ENCODE results near the gene PSEN1. TPM values are rescaled to one million over a fixed set of nuclear protein-coding genes. Genes with fewer than 3 reads are reported as not detected.

The PSEN1 gene
- total RNA-seq, 1 donor = 45.4 TPM

DNA sequence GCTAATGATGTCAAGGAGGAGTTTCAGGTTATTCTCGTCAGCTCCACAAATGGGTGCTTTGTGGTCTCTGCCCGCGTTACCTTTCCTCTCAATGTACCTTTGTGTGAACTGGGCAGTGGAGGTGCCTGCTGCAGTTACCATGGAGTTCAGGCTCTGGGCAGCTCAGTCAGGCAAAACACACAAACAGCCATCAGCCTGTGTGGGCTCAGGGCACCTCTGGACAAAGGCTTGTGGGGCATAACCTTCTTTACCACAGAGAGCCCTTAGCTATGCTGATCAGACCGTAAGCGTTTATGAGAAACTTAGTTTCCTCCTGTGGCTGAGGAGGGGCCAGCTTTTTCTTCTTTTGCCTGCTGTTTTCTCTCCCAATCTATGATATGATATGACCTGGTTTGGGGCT is 84.3 kb downstream of the PSEN1 start:
- no peaks in the 10 kb centered on the region for H3K4me1 ChIP-seq (ENCODE audit: insufficient read depth, low read length)
- H3K9me3 ChIP-seq (ENCODE audit: low read depth, low read length) = no peaks in the 10 kb centered on the region
- no peaks in the 10 kb centered on the region for H3K27me3 ChIP-seq (ENCODE audit: insufficient read depth, low read length)

DNA sequence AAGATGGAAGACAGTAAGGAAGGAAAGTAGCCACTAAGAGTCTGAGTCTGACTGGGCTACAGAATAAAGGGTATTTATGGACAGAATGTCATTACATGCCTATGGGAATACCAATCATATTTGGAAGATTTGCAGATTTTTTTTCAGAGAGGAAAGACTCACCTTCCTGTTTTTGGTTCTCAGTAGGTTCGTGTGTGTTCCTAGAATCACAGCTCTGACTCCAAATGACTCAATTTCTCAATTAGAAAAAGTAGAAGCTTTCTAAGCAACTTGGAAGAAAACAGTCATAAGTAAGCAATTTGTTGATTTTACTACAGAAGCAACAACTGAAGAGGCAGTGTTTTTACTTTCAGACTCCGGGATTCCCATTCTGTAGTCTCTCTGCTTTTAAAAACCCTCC is 85.6 kb downstream of the PSEN1 start:
- Histone ChIP-seq H3K4me3 (ENCODE audit: low read length) (no peak overlapping the region), H3K9me3 (ENCODE audit: low read depth, low read length) (no peaks in the 10 kb centered on the region), H3K27me3 (ENCODE audit: insufficient read depth, low read length) (no peaks in the 10 kb centered on the region), H3K4me1 (ENCODE audit: insufficient read depth, low read length) (no peaks in the 10 kb centered on the region)

More for the DNA sequence above, 84.3 kb downstream of the PSEN1 start:
- H3K4me3 ChIP-seq (ENCODE audit: low read length) = no peak overlapping the region

DNA sequence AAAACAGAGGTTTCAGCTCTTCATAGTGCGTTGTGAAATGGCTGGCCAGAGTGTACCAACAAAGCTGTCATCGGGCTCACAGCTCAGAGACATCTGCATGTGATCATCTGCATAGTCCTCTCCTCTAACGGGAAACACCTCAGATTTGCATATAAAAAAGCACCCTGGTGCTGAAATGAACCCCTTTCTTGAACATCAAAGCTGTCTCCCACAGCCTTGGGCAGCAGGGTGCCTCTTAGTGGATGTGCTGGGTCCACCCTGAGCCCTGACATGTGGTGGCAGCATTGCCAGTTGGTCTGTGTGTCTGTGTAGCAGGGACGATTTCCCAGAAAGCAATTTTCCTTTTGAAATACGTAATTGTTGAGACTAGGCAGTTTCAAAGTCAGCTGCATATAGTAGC is 86.7 kb downstream of the PSEN1 start:
- no peaks in the 10 kb centered on the region for H3K4me1 ChIP-seq (ENCODE audit: insufficient read depth, low read length)

DNA sequence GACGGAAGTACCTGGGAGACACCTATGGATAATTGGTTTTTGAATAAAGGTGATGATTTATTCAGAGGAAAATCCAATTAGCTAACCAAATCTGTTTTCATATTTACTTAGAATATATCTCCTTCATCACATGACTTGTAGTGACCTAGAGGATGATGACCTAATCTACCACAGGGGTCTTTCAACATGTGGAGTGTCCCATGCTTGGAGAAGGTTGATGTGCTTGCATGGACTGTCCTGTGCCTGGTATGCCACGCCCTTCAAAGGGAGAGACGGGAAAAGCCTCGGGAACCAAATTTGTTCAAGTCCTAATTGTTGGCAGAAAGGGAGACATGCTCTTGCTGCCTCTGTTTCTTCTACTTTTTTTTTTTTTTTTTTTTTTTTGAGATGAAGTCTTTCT is 89.2 kb downstream of the PSEN1 start:
- Histone ChIP-seq H3K4me1 (ENCODE audit: insufficient read depth, low read length) (no peaks in the 10 kb centered on the region), H3K9me3 (ENCODE audit: low read depth, low read length) (no peaks in the 10 kb centered on the region), H3K27me3 (ENCODE audit: insufficient read depth, low read length) (no peaks in the 10 kb centered on the region), H3K4me3 (ENCODE audit: low read length) (no peak overlapping the region)

More for the DNA sequence above, 86.7 kb downstream of the PSEN1 start:
- Histone ChIP-seq H3K9me3 (ENCODE audit: low read depth, low read length) (no peaks in the 10 kb centered on the region), H3K4me3 (ENCODE audit: low read length) (no peak overlapping the region), H3K27me3 (ENCODE audit: insufficient read depth, low read length) (no peaks in the 10 kb centered on the region)

DNA sequence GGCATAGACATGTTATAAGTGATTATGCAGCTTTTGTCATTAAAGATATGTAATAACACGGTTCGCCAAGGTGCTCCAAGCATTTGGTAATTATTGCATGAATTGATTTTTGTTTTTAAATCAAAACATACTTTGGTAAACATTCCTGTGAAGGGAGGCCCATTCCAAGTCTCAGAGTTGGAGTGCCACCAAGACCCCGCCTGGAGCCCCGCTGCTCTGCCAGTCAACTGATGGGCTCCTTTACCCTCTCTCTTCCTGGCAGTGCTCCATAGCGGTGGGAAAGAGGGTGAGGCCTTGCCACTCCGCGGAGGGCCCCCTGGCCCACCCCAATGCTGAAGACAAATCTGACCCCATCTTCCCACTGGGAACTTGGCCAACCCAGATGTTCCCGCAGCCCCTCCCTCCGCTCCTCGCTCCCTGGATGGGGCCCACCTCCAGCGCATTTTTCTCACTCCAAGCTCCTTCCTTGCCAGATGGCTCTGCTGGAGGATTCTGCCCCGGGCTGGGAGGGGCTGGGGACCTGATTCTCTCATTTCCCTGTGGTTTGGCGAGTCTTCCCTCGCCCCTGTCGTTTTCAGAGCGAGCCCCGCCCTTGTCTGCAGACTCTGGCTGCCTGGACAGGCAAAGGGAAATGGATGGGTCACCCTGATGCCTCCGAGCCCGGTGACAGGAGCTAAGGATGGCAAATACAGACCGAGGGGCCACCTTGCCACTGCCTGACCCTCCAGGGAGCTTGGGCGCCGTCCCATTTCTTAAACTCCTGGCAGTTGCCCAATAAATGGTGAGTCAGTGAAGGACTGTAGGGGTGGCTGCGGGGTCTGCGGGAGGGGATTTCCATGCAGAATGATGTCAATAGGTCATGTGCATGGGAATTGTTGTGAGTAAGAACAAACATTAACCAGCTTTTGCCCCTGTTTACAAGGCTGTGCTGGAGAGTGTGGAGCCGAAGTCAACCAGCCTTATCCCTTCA is 91.8 kb downstream of the PSEN1 start:
- no peaks in the 10 kb centered on the region for H3K9me3 ChIP-seq (ENCODE audit: low read depth, low read length)
- H3K4me1 ChIP-seq (ENCODE audit: insufficient read depth, low read length) = no peaks in the 10 kb centered on the region
- H3K27me3 ChIP-seq (ENCODE audit: insufficient read depth, low read length) = peaks cover 3% of the 10 kb centered on the region
- no peak overlapping the region for H3K4me3 ChIP-seq (ENCODE audit: low read length)

DNA sequence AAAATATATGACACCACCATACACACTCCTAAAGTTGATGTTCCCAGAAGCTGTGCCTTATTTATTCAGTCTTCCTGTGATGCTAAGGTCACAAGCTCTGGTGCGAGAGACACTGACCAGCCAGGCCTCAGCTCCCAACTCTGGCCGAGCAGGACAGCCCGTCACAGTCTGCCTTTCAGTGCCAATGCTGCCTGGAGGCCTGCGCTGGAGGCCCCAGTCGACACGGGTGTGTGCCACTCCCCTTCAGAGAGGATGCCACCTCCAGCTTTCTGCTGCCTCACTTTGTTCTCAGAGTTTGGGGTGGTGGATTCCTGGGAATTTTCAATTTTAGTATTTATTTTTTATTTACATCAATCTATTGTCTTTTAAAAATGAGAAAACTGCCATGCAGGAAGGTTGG is 93.7 kb downstream of the PSEN1 start:
- Histone ChIP-seq H3K9me3 (ENCODE audit: low read depth, low read length) (no peaks in the 10 kb centered on the region), H3K27me3 (ENCODE audit: insufficient read depth, low read length) (peaks cover 15% of the 10 kb centered on the region), H3K4me3 (ENCODE audit: low read length) (no peak overlapping the region), H3K4me1 (ENCODE audit: insufficient read depth, low read length) (no peaks in the 10 kb centered on the region)

DNA sequence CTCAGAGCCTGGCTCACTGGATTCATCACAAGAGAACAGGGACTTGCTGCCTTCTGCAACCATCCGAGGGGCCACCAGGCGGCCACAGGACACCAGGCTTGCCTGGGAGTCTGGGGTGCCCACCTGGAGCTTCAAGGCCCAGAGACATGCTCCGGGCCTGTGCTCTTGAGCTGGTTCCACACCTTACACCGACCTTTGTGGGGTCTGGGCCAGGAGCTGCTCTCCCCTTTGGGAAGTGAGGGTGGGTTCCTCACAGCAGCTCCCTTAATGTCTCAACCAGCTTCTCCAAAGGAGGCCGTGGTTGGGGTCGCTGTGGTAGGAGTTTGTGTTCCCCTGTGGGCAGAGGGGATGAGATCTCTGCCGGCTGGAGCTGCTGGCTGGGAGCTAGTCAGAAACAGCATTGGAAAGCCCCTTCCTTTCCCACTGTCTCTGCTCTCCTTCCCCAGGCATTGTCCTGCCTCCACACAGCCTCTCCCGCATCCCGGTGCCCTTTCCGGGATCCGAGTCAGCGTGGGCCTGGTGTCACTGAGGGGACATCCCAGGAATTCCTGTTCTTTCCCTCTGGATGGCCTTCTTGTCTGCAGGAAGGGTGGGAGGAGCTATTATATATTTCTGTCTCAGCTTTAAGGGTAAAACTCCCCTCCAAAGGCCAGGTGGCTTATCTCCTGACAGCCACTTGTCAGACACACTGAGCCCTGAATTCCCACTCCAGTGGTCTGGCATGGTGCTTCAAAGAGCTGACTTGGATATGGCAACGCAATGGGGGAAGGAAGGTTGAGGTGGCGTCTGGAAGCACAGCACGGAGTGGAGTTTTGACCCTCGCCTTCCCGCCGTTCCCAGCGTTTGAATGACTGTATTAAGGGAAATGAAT is 95.9 kb downstream of the PSEN1 start:
- H3K9me3 ChIP-seq (ENCODE audit: low read depth, low read length) = no peaks in the 10 kb centered on the region
- H3K27me3 ChIP-seq (ENCODE audit: insufficient read depth, low read length) = peaks cover 36% of the 10 kb centered on the region
- H3K4me3 ChIP-seq (ENCODE audit: low read length) = no peak overlapping the region
- H3K4me1 ChIP-seq (ENCODE audit: insufficient read depth, low read length) = peaks cover 6% of the 10 kb centered on the region

DNA sequence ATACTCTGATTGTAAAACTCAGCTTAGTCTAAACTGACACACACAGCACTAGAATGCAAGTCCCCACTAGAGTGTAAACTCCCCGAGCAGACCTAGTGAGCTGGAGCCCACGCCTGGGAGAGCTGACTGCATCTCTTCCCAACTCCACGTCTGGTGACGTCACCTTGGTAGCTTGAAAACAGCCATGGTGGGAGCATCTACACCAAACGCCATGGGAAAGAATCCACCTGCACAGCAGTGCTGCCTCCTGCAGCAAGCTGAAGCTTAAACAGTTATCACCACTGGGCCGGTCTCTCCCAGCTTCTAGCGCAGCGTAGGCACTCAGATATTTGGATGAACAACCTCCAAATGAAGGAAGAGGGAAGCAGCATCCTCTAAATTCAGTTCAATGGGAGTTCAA is 96.7 kb downstream of the PSEN1 start:
- no peak overlapping the region for H3K4me3 ChIP-seq (ENCODE audit: low read length)
- H3K4me1 ChIP-seq (ENCODE audit: insufficient read depth, low read length) = peaks cover 12% of the 10 kb centered on the region
- peaks cover 40% of the 10 kb centered on the region for H3K27me3 ChIP-seq (ENCODE audit: insufficient read depth, low read length)
- H3K9me3 ChIP-seq (ENCODE audit: low read depth, low read length) = no peaks in the 10 kb centered on the region

DNA sequence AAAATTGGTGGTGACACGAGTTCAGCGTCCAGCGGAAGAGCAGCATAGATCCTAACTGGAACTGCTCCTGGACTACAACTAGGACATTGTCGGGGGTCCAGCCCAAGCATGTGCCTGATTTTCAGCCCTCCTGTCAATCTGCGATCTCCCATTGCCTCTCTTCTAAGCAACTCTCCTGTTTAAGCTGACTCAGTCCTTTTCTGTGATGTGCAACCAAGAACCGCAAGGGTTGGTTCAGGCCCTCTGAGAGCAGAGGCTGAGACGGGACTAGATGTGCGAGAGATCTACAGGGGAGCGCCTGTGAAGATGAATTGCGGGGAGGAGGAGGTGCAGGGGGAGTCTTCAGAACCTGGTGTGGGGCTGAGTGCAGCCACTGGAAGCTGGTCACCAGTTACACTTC is 97.3 kb downstream of the PSEN1 start:
- H3K9me3 ChIP-seq (ENCODE audit: low read depth, low read length) = no peaks in the 10 kb centered on the region
- no peak overlapping the region for H3K4me3 ChIP-seq (ENCODE audit: low read length)
- H3K27me3 ChIP-seq (ENCODE audit: insufficient read depth, low read length) = peaks cover 46% of the 10 kb centered on the region
- H3K4me1 ChIP-seq (ENCODE audit: insufficient read depth, low read length) = peaks cover 18% of the 10 kb centered on the region

DNA sequence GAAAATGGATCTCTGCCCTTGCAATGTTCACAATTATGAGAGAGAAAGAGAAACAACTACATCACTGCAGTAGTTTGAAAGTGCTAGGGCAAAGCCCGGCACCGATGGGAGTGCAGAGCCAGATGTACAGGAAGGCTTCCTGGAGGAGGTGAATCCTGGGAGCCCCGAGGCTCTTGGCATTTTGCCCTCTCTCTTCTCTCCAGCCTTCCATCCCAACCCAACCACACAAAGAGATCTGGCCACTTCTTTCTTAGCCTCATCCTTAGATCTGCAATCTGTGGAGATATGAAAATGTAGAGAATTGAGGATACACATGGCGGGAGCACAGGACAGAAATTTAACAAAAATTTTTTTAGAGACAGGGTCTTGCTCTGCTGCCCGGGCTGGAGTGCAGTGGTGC is 97.7 kb downstream of the PSEN1 start:
- no peak overlapping the region for H3K4me3 ChIP-seq (ENCODE audit: low read length)
- no peaks in the 10 kb centered on the region for H3K9me3 ChIP-seq (ENCODE audit: low read depth, low read length)
- peaks cover 51% of the 10 kb centered on the region for H3K27me3 ChIP-seq (ENCODE audit: insufficient read depth, low read length)
- H3K4me1 ChIP-seq (ENCODE audit: insufficient read depth, low read length) = peaks cover 18% of the 10 kb centered on the region

DNA sequence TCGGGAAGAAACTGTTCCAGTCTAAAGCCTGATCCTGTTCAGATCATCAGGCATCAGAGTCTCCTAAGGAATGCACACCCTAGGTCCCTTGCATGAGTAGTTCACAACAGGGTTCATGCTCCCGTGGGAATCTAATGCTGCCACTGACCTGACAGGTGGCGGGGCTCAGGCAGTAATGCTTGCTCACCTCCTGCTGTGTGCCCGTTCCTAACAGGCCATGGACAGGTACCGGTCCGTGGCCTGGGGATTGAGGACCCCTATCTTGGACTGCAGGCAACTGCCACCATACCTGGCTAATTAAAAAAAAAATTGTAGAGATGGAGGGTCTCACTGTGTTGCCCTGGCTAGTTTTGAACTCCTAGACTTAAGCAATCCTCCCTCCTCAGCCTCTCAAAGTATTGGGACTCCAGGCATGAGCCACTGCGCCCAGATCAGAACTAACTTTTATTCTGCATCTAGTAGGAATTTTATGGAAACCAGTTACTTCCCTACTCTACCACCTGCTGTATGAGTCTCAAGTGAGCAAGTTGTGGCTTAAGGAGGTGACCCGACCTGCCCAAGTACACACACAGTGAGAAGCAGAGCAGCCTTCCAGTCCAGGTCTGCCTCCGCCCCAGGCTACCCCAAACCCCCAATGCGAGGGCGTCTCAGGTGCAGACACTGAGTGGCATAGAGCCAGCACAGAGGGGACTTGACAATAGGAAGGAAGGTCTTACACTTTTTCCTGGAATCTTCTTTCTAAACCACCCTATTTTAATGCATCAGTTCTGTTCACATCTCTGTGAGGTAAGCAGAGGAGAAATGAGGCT is 98.5 kb downstream of the PSEN1 start:
- no peak overlapping the region for H3K4me3 ChIP-seq (ENCODE audit: low read length)
- peaks cover 23% of the 10 kb centered on the region for H3K4me1 ChIP-seq (ENCODE audit: insufficient read depth, low read length)
- no peaks in the 10 kb centered on the region for H3K9me3 ChIP-seq (ENCODE audit: low read depth, low read length)
- H3K27me3 ChIP-seq (ENCODE audit: insufficient read depth, low read length) = peaks cover 58% of the 10 kb centered on the region

DNA sequence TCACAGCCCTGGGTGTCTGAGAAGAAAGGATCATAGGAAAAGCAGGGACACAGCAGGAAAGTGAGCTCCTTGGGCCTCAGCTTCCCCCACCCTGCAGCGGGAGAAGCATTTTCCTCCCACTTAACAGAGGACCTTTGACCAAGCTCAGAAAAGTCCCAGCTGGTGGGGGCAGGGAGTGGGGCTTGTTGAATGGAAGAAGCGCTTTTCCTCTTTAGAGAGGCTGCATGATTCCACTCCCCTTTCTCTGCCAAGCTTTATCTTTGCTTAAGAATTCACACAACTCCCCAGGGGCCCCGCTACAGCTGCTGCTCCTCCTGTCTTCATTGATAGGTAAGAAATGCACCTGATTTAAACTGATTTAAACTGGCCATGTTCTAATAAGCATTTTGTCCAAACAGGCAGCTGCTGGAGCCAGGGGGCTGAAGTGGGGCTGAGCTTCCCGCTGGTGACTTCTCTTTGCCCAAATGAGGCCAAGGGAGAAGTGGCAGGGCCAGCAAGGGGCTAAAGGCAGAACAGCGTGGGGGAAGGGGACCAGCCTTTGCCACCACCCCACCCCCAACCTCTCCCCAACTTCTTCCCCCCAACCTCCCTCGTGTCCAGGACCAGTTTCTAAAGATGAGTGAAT is 99.3 kb downstream of the PSEN1 start:
- Histone ChIP-seq H3K4me3 (ENCODE audit: low read length) (no peak overlapping the region), H3K4me1 (ENCODE audit: insufficient read depth, low read length) (peaks cover 32% of the 10 kb centered on the region), H3K27me3 (ENCODE audit: insufficient read depth, low read length) (peaks cover 65% of the 10 kb centered on the region), H3K9me3 (ENCODE audit: low read depth, low read length) (no peaks in the 10 kb centered on the region)

DNA sequence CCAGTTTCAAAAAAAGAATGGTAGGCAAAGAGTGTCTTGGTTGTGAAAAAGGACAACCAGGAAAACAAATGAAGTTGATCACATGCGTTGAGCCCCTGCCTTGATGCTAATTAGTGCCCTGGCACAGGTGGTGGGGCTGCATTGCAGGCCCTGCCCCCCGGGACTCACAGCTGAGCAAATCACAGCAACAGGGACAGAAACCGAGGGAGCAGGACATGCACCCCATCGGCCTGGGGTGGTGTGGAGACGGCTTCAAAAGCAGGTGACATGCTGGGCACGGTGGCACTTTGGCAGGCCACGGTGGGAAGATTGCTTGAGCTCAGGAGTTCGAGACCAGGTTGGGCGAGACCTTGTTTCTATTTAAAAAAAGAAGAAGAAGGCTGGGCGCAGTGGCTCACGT is 99.8 kb downstream of the PSEN1 start:
- no peak overlapping the region for H3K4me3 ChIP-seq (ENCODE audit: low read length)
- H3K27me3 ChIP-seq (ENCODE audit: insufficient read depth, low read length) = peaks cover 65% of the 10 kb centered on the region
- H3K9me3 ChIP-seq (ENCODE audit: low read depth, low read length) = no peaks in the 10 kb centered on the region
- H3K4me1 ChIP-seq (ENCODE audit: insufficient read depth, low read length) = peaks cover 37% of the 10 kb centered on the region

DNA sequence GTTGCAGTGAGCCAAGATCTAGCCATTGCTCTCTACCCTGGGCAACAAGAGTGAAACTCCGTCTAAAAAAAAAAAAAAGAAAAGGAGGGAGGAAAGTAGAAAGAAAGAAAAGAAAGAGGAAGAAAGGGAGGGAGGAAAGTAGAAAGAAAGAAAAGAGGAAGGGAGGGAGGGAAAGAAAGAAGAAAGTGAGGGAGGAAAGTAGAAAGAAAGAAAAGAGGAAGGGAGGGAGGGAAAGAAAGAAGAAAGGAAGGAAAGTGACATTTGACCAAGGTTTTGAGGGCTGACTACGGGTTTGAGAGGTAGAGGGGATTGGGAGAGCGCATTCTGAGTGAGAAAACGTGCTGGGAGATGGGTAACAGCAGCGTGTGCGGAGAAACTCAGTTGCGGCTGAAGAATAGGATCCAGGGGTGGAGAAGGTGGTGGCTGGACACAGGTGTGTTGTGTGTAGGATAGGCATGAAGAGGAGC is 100.5 kb downstream of the PSEN1 start:
- Histone ChIP-seq H3K4me3 (ENCODE audit: low read length) (no peak overlapping the region), H3K4me1 (ENCODE audit: insufficient read depth, low read length) (peaks cover 43% of the 10 kb centered on the region), H3K27me3 (ENCODE audit: insufficient read depth, low read length) (peaks cover 65% of the 10 kb centered on the region), H3K9me3 (ENCODE audit: low read depth, low read length) (no peaks in the 10 kb centered on the region)
